Bronchial epithelial cell (primary cell): ENCODE measurements around the gene DUXB. TPM values are rescaled to one million over a fixed set of nuclear protein-coding genes. Genes with fewer than 3 reads are reported as not detected.

Source experiments
- DNase-seq: peaks from one replicate; pipeline ENCODE4 v3.0.0-alpha.2; 2010; ENCODE audit warnings: low read depth
- FAIRE-seq: peaks from 2 replicates; lab custom pipeline; 2011; peaks lifted over from hg19 to GRCh38; lab: Jason Lieb, UNC
- H3K27me3 ChIP-seq: 2 replicates; pipeline ENCODE4 v1.5.1; 2011; ENCODE audit warnings: low read length; ENCODE audit not compliant: control insufficient read depth, insufficient read depth
- H3K36me3 ChIP-seq: 2 replicates; pipeline ENCODE4 v1.5.1; 2011; ENCODE audit warnings: low read length; ENCODE audit not compliant: control insufficient read depth, insufficient read depth
- H3K4me3 ChIP-seq: 2 replicates; pipeline ENCODE4 v1.5.1; 2011; ENCODE audit warnings: mild to moderate bottlenecking, low read depth, low read length, control low read depth
- total RNA-seq: library from RNA; depleted of rRNA; stranded (reverse); fragments of >200 nt; gene quantifications from 2 replicates; pipeline ENCODE4 v1.2.1, GENCODE V29; 2014
- TF ChIP-seq, protein P1 (sequence below): IDR thresholded peaks from 2 replicates; pipeline ENCODE4 v1.5.1; 2011; ENCODE audit warnings: mild to moderate bottlenecking, moderate library complexity, low read length, control low read depth, inconsistent platforms; ENCODE audit not compliant: insufficient read depth, severe bottlenecking

Gene DUXB
- total RNA-seq, 1 donor from 2014 or later, result not detected

DNA sequence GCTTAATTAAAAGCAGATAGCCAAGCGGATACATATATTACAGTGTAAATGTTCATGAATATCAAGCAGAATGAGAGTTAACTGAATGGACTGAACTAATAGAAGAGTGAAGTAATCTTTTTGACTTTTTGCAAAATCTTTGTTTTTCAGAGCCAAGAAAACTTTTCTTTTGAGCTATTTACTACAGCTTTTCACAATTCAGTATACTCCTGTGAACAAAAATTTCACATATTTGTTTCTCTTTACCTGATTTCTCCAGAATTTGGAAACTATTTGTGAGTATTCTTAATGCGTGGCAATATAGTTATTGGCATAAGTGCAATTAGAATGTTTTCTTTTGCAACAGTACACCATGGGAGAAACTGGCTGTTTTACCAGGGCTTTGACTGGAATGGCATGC lies 9.1 kb upstream of the DUXB start:
- DNase-seq (no peak), FAIRE-seq (no peak)
- no peaks in the 10 kb centered on the region for H3K27me3 ChIP-seq
- H3K4me3 ChIP-seq, result no peak overlapping the region
- TF ChIP-seq, protein P1, sequence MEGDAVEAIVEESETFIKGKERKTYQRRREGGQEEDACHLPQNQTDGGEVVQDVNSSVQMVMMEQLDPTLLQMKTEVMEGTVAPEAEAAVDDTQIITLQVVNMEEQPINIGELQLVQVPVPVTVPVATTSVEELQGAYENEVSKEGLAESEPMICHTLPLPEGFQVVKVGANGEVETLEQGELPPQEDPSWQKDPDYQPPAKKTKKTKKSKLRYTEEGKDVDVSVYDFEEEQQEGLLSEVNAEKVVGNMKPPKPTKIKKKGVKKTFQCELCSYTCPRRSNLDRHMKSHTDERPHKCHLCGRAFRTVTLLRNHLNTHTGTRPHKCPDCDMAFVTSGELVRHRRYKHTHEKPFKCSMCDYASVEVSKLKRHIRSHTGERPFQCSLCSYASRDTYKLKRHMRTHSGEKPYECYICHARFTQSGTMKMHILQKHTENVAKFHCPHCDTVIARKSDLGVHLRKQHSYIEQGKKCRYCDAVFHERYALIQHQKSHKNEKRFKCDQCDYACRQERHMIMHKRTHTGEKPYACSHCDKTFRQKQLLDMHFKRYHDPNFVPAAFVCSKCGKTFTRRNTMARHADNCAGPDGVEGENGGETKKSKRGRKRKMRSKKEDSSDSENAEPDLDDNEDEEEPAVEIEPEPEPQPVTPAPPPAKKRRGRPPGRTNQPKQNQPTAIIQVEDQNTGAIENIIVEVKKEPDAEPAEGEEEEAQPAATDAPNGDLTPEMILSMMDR, result no peak
- no peaks in the 10 kb centered on the region for H3K36me3 ChIP-seq

DNA sequence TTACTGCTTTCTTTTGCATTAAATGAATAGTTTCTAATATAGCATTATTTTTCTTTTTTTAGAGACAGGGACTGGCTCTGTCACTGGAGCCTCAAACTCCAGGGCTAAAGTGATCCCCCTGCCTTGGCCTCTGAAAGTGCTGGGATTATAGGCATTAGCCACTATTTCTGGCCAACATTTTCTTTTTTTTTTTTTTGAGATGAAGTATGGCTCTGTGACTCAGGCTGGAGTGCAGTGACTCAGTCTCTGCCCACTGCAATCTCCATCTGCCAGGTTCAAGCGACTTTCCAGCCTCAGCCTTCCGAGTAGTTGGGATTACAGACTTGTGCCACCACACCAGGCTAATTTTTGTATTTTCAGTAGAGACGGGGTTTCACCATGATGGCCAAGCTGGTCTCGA lies 2.0 kb upstream of the DUXB start:
- no peaks in the 10 kb centered on the region for H3K27me3 ChIP-seq
- TF ChIP-seq, protein P1, result no peak
- DNase-seq, result peak; percentile 11
- no peak for FAIRE-seq
- H3K4me3 ChIP-seq, result no peak overlapping the region
- H3K36me3 ChIP-seq, result no peaks in the 10 kb centered on the region

DNA sequence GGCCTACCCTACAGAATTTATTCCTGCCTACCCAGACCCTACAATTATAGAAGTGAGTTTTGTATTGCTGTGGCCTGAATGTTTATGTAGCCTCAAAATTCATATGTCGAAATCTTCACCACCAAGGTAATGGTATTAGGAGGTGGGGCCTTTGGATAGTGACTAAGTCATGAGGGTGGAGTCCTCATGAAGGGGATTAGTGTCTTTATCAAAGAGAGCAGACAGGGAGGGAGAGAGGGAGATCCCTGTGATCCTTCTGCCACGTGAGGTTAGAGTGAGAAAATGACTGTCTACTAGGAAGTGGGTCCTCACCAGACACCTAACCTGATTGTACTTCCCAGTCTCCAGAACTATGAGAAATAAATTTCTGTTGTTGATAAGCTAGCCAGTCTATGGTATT lies 981 bp upstream of the DUXB start:
- FAIRE-seq (no peak), DNase-seq (peak; percentile 24)
- Histone ChIP-seq H3K27me3 (no peaks in the 10 kb centered on the region), H3K36me3 (no peaks in the 10 kb centered on the region), H3K4me3 (no peak overlapping the region)
- TF ChIP-seq, protein P1, result no peak

DNA sequence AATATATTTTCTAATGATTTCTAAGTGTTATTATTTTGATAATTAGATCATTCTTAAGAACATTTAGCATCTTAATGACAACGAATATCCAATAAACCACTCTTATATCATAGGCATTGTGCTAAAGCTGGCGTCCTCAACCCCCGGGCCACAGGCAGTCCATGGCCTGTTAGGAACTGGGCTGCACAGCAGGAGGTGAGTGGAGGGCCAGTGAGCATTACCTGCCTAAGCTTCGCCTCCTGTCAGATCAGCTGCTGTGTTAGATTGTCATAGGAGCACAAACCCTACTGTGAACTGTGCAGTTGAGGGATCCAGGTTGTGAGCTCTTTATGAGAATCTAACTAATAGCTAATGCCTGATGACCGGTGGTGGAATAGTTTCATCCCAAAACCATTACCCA lies 3.7 kb downstream of the DUXB start:
- Histone ChIP-seq H3K4me3 (no peak overlapping the region), H3K36me3 (no peaks in the 10 kb centered on the region), H3K27me3 (no peaks in the 10 kb centered on the region)
- DNase-seq (no peak), FAIRE-seq (no peak)
- TF ChIP-seq, protein P1, result no peak

DNA sequence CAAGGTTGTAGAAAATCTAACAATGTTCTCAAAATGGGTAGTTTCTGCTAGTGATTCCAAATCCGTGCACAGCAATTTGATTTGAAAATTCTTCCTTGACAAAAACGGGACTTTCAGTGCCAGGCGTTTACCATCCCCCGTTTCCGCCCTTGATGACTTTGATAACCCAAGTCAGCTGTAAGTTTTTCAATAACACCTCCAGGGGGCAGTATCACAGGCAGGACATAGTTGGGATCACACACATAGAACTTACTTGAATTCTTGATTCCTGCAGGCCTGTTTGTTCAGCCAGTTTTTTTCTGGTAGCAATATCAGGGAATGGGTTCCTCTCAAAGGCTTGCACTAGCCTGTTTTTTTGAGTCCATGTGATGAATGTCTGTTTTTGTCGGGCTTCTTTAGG lies 5.6 kb downstream of the DUXB start:
- Histone ChIP-seq H3K36me3 (no peaks in the 10 kb centered on the region), H3K4me3 (no peak overlapping the region), H3K27me3 (no peaks in the 10 kb centered on the region)
- no peak for DNase-seq
- no peak for FAIRE-seq
- TF ChIP-seq, protein P1, result no peak

DNA sequence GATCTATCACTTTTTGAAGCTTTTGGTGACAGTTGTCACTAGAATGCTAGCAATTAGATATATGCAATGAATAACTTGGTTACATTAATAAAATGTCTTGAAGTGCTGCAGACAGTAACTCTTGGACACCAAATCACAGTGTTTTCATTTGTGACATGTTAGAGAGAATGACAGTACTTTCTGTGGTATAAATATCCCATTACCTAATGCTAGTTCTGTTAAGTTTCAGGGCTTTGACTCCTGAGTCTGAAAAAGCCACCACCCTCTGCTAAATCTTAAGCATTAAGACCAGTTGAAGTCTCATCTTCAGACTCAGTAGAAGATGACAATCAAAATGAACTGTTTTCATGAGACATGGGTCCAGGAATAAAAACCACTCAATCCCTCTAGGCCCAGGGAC lies 13.9 kb downstream of the DUXB start:
- FAIRE-seq, result no peak

More for the DNA sequence above, 13.9 kb downstream of the DUXB start:
- TF ChIP-seq, protein P1, result no peak
- no peaks in the 10 kb centered on the region for H3K27me3 ChIP-seq
- no peak overlapping the region for H3K4me3 ChIP-seq
- no peaks in the 10 kb centered on the region for H3K36me3 ChIP-seq
- DNase-seq, result no peak
